H1 (cell line): ENCODE data around the gene LHPP. TPM values are rescaled to one million over a fixed set of nuclear protein-coding genes. Genes with fewer than 3 reads are reported as not detected.

Experiments used
- CTCF ChIA-PET: fragments of 300-600 bp; sonication (Branson Sonifier 250); formaldehyde crosslinking; loops from one replicate; lab custom pipeline; 2021; ENCODE audit not compliant: partially characterized antibody; lab: Charles Lee
- POLR2A ChIA-PET: fragments of 300-600 bp; sonication (Branson Sonifier 250); formaldehyde crosslinking; loops from one replicate; lab custom pipeline; 2021; ENCODE audit warnings: inconsistent platforms; ENCODE audit not compliant: partially characterized antibody; lab: Charles Lee
- DNase-seq, 2 experiments: peaks; one replicate each; pipeline versions ENCODE4 v3.0.0 to v3.0.0-alpha.2; 2010 to 2022; ENCODE audit warnings: low spot score in 2 of 2, low read depth in 1 of 2, mixed read lengths in 1 of 2
- FAIRE-seq: peaks from 2 replicates; lab custom pipeline; 2011; peaks lifted over from hg19 to GRCh38; lab: Jason Lieb, UNC
- H2AFZ ChIP-seq: 2 replicates; pipeline ENCODE4 v1.8.1; 2012; ENCODE audit warnings: low read length, inconsistent platforms
- H2AK5ac ChIP-seq: 2 replicates; pipeline ENCODE4 v1.6.1; 2013; ENCODE audit warnings: low read depth, low read length
- H2BK120ac ChIP-seq: replicated peaks from 2 replicates; pipeline ENCODE3; 2013; ENCODE audit warnings: low read depth, low read length, inconsistent platforms
- H2BK12ac ChIP-seq: 2 replicates; pipeline ENCODE4 v1.6.1; 2013; ENCODE audit warnings: low read depth, low read length
- H2BK15ac ChIP-seq: 2 replicates; pipeline ENCODE4 v1.6.1; 2013; ENCODE audit warnings: low read length
- H2BK20ac ChIP-seq: 2 replicates; pipeline ENCODE4 v1.6.1; 2013; ENCODE audit warnings: low read length
- H2BK5ac ChIP-seq: 2 replicates; pipeline ENCODE4 v1.6.1; 2013; ENCODE audit warnings: low read depth, low read length
- H3K14ac ChIP-seq: 2 replicates; pipeline ENCODE4 v1.6.1; 2013; ENCODE audit warnings: inconsistent platforms; ENCODE audit not compliant: insufficient read length
- H3K18ac ChIP-seq: 2 replicates; pipeline ENCODE4 v1.6.1; 2013; ENCODE audit warnings: low read length; ENCODE audit errors: extremely low read depth
- H3K23ac ChIP-seq: 2 replicates; pipeline ENCODE4 v1.6.1; 2013; ENCODE audit warnings: inconsistent platforms; ENCODE audit not compliant: insufficient read length
- H3K23me2 ChIP-seq: 2 replicates; pipeline ENCODE4 v1.6.1; 2013; ENCODE audit warnings: low read depth, low read length
- H3K27ac ChIP-seq: 2 replicates; pipeline ENCODE4 v1.6.1; 2011; ENCODE audit warnings: low read depth, low read length, inconsistent platforms
- H3K27me3 ChIP-seq, 4 experiments: replicated peaks in 1 of 4; 1 replicate in 1 of 4; 2 replicates in 3 of 4; pipeline versions ENCODE4 v1.6.1 to v1.8.1; 2011 to 2013; ENCODE audit warnings: low read length in 3 of 4, mild to moderate bottlenecking in 3 of 4, inconsistent platforms in 2 of 4, mixed read lengths in 2 of 4, moderate library complexity in 1 of 4; ENCODE audit not compliant: control insufficient read depth in 3 of 4, insufficient read depth in 3 of 4; ENCODE audit errors: extremely low read depth in 1 of 4
- H3K36me3 ChIP-seq, 4 experiments: 2 replicates each; pipeline versions ENCODE4 v1.6.1 to v1.8.1; 2011 to 2013; ENCODE audit warnings: mild to moderate bottlenecking in 4 of 4, low read length in 3 of 4, moderate library complexity in 2 of 4, control low read depth in 1 of 4, inconsistent platforms in 1 of 4; ENCODE audit not compliant: insufficient read depth in 4 of 4, control insufficient read depth in 2 of 4
- H3K4ac ChIP-seq: replicated peaks from 2 replicates; pipeline ENCODE3; 2013; ENCODE audit warnings: low read length, low read depth, mixed read lengths, inconsistent platforms; ENCODE audit not compliant: insufficient read length
- H3K4me1 ChIP-seq, 4 experiments: replicated peaks in 1 of 4; 1 replicate in 1 of 4; 2 replicates in 3 of 4; pipeline versions ENCODE4 v1.6.1 to v1.8.1; 2011 to 2013; ENCODE audit warnings: low read length in 3 of 4, inconsistent platforms in 2 of 4, mixed read lengths in 1 of 4; ENCODE audit not compliant: insufficient read depth in 4 of 4, control insufficient read depth in 3 of 4
- H3K4me2 ChIP-seq, 2 experiments: 2 replicates each; pipeline versions ENCODE4 v1.6.1 to v1.8.1; 2011 to 2013; ENCODE audit warnings: low read depth in 2 of 2, low read length in 2 of 2, control low read depth in 1 of 2, inconsistent platforms in 1 of 2, mild to moderate bottlenecking in 1 of 2; ENCODE audit not compliant: insufficient read depth in 1 of 2
- H3K4me3 ChIP-seq, 4 experiments: fragments of 200-600, 300-600 bp in 1 of 4; sonication (generic), shearing (Covaris generic), sonication (Bioruptor Twin) in 1 of 4; 2 replicates each; pipeline versions ENCODE4 v1.5.1 to v1.8.1; 2011 to 2016; ENCODE audit warnings: low read length in 4 of 4, low read depth in 3 of 4, control low read depth in 2 of 4, inconsistent platforms in 2 of 4, mild to moderate bottlenecking in 2 of 4, mixed read lengths in 1 of 4, moderate library complexity in 1 of 4; ENCODE audit not compliant: insufficient read depth in 2 of 4; ENCODE audit errors: extremely low read depth in 1 of 4
- H3K56ac ChIP-seq: replicated peaks from 2 replicates; pipeline ENCODE3; 2013; ENCODE audit warnings: low read depth, mild to moderate bottlenecking, mixed read lengths, low read length, inconsistent platforms; ENCODE audit not compliant: insufficient read length
- H3K79me1 ChIP-seq: 2 replicates; pipeline ENCODE4 v1.6.1; 2013; ENCODE audit warnings: low read depth, low read length, control low read depth
- H3K79me2 ChIP-seq, 2 experiments: 2 replicates each; pipeline versions ENCODE4 v1.6.1 to v1.8.1; 2012 to 2013; ENCODE audit warnings: low read length in 2 of 2, mild to moderate bottlenecking in 2 of 2, inconsistent platforms in 1 of 2; ENCODE audit not compliant: insufficient read depth in 2 of 2, control insufficient read depth in 1 of 2
- H3K9ac ChIP-seq, 4 experiments: replicated peaks in 1 of 4; 1 replicate in 1 of 4; 2 replicates in 3 of 4; pipeline versions ENCODE4 v1.6.1 to v1.8.1; 2011 to 2013; ENCODE audit warnings: low read depth in 3 of 4, low read length in 3 of 4, control low read depth in 2 of 4, mild to moderate bottlenecking in 2 of 4, moderate library complexity in 2 of 4, inconsistent platforms in 1 of 4; ENCODE audit errors: extremely low read depth in 1 of 4
- H3K9me3 ChIP-seq, 2 experiments: 2 replicates each; pipeline versions ENCODE4 v1.6.1 to v1.8.1; 2012 to 2013; ENCODE audit warnings: mild to moderate bottlenecking in 2 of 2, moderate library complexity in 2 of 2, control low read depth in 1 of 2, inconsistent platforms in 1 of 2, low read depth in 1 of 2, low read length in 1 of 2, mixed read lengths in 1 of 2; ENCODE audit not compliant: insufficient read depth in 2 of 2
- H4K20me1 ChIP-seq, 2 experiments: replicated peaks in 1 of 2; 2 replicates each; pipeline versions ENCODE3 to v1.8.1; 2011 to 2013; ENCODE audit warnings: inconsistent platforms in 2 of 2, low read length in 2 of 2, mild to moderate bottlenecking in 1 of 2; ENCODE audit not compliant: insufficient read depth in 2 of 2, control insufficient read depth in 1 of 2
- H4K5ac ChIP-seq: 2 replicates; pipeline ENCODE4 v1.6.1; 2013; ENCODE audit warnings: low read length, low read depth, mixed read lengths, inconsistent platforms; ENCODE audit not compliant: insufficient read length
- H4K8ac ChIP-seq: 2 replicates; pipeline ENCODE4 v1.8.0; 2013; ENCODE audit warnings: mild to moderate bottlenecking, moderate library complexity, low read length, inconsistent platforms; ENCODE audit not compliant: insufficient read depth; ENCODE audit errors: extremely low read depth
- H4K91ac ChIP-seq: replicated peaks from 2 replicates; pipeline ENCODE3; 2013; ENCODE audit warnings: low read length, mixed read lengths, inconsistent platforms; ENCODE audit not compliant: insufficient read length
- ATF3 ChIP-seq: IDR thresholded peaks from 2 replicates; pipeline ENCODE4 v1.6.1; 2011; ENCODE audit warnings: low read depth, mild to moderate bottlenecking, low read length; ENCODE audit not compliant: insufficient read depth
- CHD2 ChIP-seq: IDR thresholded peaks from 2 replicates; pipeline ENCODE4 v1.6.1; 2012; ENCODE audit warnings: low read length, improper control_type of control experiment
- CREB1 ChIP-seq: IDR thresholded peaks from 2 replicates; pipeline ENCODE4 v1.6.1; 2012; ENCODE audit warnings: inconsistent platforms
- EZH2 ChIP-seq: fragments of 200-600 bp; sonication (generic); IDR thresholded peaks from 2 replicates; pipeline ENCODE4 v1.7.1; 2012; ENCODE audit warnings: low read depth, mild to moderate bottlenecking, moderate library complexity, low read length, inconsistent platforms; ENCODE audit not compliant: severe bottlenecking
- FOSL1 ChIP-seq: IDR thresholded peaks from 2 replicates; pipeline ENCODE4 v1.6.1; 2011; ENCODE audit warnings: mild to moderate bottlenecking, low read depth, low read length, moderate library complexity; ENCODE audit not compliant: insufficient read depth
- KDM4A ChIP-seq: IDR thresholded peaks from one replicate; pipeline ENCODE4 v1.7.1; 2012; ENCODE audit warnings: low read depth, mild to moderate bottlenecking, moderate library complexity, low read length, inconsistent platforms; ENCODE audit not compliant: severe bottlenecking
- KDM5A ChIP-seq: fragments of 200-600 bp; IDR thresholded peaks from 2 replicates; pipeline ENCODE4 v1.7.1; 2012; ENCODE audit warnings: mild to moderate bottlenecking, low read length, inconsistent platforms, mixed read lengths
- RNF2 ChIP-seq: fragments of 200-900, 300-1000 bp; sonication (generic); IDR thresholded peaks from 2 replicates; pipeline ENCODE4 v1.7.1; 2016; ENCODE audit warnings: borderline replicate concordance, low read depth, mild to moderate bottlenecking, antibody characterized with exemption, low read length; ENCODE audit not compliant: poor library complexity, severe bottlenecking; ENCODE audit errors: missing control alignments
- SIRT6 ChIP-seq: IDR thresholded peaks from one replicate; pipeline ENCODE4 v1.7.1; 2012; ENCODE audit warnings: low read length, inconsistent platforms
- SP4 ChIP-seq: IDR thresholded peaks from 2 replicates; pipeline ENCODE4 v1.6.1; 2012; ENCODE audit warnings: low read length, inconsistent platforms
- TBP ChIP-seq: IDR thresholded peaks from 2 replicates; pipeline ENCODE4 v1.6.1; 2011; ENCODE audit warnings: low read depth, low read length, improper control_type of control experiment
- USF2 ChIP-seq: IDR thresholded peaks from 2 replicates; pipeline ENCODE4 v1.6.1; 2011; ENCODE audit warnings: low read length, improper control_type of control experiment
- WGBS, 2 experiments: shearing (Covaris generic) in 1 of 2; methylation state at CpG; one replicate each; pipeline versions ENCODE4 v1.1.6 to v1.1.7; 2013 to 2015; ENCODE audit warnings: low lambda C conversion rate in 2 of 2, mixed read lengths in 2 of 2, inconsistent platforms in 1 of 2, low coverage in 1 of 2, missing lambda C conversion rate in 1 of 2; ENCODE audit not compliant: insufficient replicate concordance in 2 of 2, insufficient coverage in 1 of 2, insufficient read length in 1 of 2; ENCODE audit errors: extremely low coverage in 1 of 2, missing lambda C conversion rate in 1 of 2; 5-methylcytosine and 5-hydroxymethylcytosine counted together
- polyA plus RNA-seq, 7 experiments: library from polyadenylated mRNA; depleted of rRNA in 3 of 7; stranded (reverse) in 5 of 7; unstranded in 2 of 7; fragments of >200 nt in 5 of 7; fragments of 200-250 nt in 2 of 7; gene quantifications; 1 replicate in 5 of 7; 2 replicates in 1 of 7; 4 replicates in 1 of 7; pipeline versions ENCODE4 v1.2.1 to v1.2.3, GENCODE V29; 2011 to 2013; ENCODE audit warnings: missing spikeins in 2 of 7, mixed read lengths in 2 of 7
- total RNA-seq: library from RNA; stranded (reverse); fragmentation: NEBNext Ultra II Directional; extraction: Animal tissue kit (Norgen Biotek cat#: 25700); gene quantifications from 2 replicates; pipeline ENCODE4 v1.2.1, GENCODE V29; 2021

LHPP gene
- total and polyA plus RNA-seq, 2 of the 8 experiments (the other 6 are each of a cell fraction or from before 2014, with no cell fraction given): 26.0 to 45.0 TPM

- Histone ChIP-seq H2BK20ac (no peak overlapping the region), H3K27me3 (peaks cover 0 to 2% (median 0%) of the 10 kb centered on the region in 4 experiments; a peak in 1 of 7 replicates), H3K79me1 (no peaks in the 10 kb centered on the region; the same call in 1 of the 2 replicates), H3K27ac (no peak overlapping the region), H3K79me2 (peaks cover 2 to 57% of the 10 kb centered on the region in 2 experiments), H4K5ac (no peak overlapping the region), H2BK15ac (no peak overlapping the region), H3K4me2 (no peak overlapping the region), H3K23ac (no peak overlapping the region), H3K14ac (no peak overlapping the region), H2AK5ac (no peak overlapping the region), H3K9me3 (no peaks in the 10 kb centered on the region), H3K56ac (no peak overlapping the region), H2AFZ (no peak overlapping the region), H3K36me3 (peaks cover 0 to 5% (median 0%) of the 10 kb centered on the region in 4 experiments; a peak in 2 of 8 replicates), H3K18ac (no peak overlapping the region), H3K23me2 (peaks cover 7% of the 10 kb centered on the region; the same call in 1 of the 2 replicates), H4K8ac (no peak overlapping the region), H3K4me3 (no peak overlapping the region), H4K91ac (no peak overlapping the region), H3K4me1 (peaks cover 0 to 2% (median 2%) of the 10 kb centered on the region in 4 experiments; a peak in 3 of 7 replicates), H3K4ac (no peak overlapping the region), H4K20me1 (peaks cover 0 to 5% of the 10 kb centered on the region in 2 experiments), H2BK5ac (no peak overlapping the region), H3K9ac (no peak overlapping the region; a peak in 1 of 7 replicates), H2BK12ac (no peak overlapping the region), H2BK120ac (no peak overlapping the region)
- no peak for DNase-seq
- ChIA-PET CTCF (interaction anchor here (0.6 to 4.3 kb wide), 3 partner anchors 10 to 420 kb away, joined by 3 to 20 read pairs (median 4); no protein-coding TSS in a partner anchor), POLR2A (interaction anchor here (0.7 to 2.2 kb wide), 2 partner anchors 10 to 346 kb away, joined by 3 to 7 read pairs; no protein-coding TSS in a partner anchor)
- no peak for FAIRE-seq
- 90% methylated on average over 4 of the region's 4 CpGs; no CpG with 5 or more reads in 1 of the 2 experiments for WGBS, 2 experiments
- no peak for TF ChIP-seq CREB1
- TF ChIP-seq RNF2: no peak
- no peak for TF ChIP-seq EZH2
- TF ChIP-seq FOSL1: no peak
- TF ChIP-seq SIRT6: no peak
- no peak for TF ChIP-seq KDM5A
- no peak for TF ChIP-seq KDM4A
- no peak for TF ChIP-seq CHD2
- TF ChIP-seq SP4: no peak
- TF ChIP-seq ATF3: no peak
- no peak for TF ChIP-seq TBP
- TF ChIP-seq USF2: no peak
Observed at GRCh38 chr10:124414076-124414475, 47.5 kb upstream of the LHPP start.
